OCI-LY7 (cell line): ENCODE results near the gene HRK. TPM values are rescaled to one million over a fixed set of nuclear protein-coding genes. Genes with fewer than 3 reads are reported as not detected.

Experiments
- BruUV-seq: library from RNA; stranded (reverse); fragments of 400-500 nt; replicated peaks from 2 replicates; lab custom pipeline; 2021; lab: Mats Ljungman, UMichigan
- CTCF ChIA-PET: fragments of 300-600 bp; sonication (Branson Sonifier 250); formaldehyde crosslinking; loops from one replicate; lab custom pipeline; 2022; ENCODE audit warnings: antibody characterized with exemption; ENCODE audit not compliant: unreplicated experiment; lab: Charles Lee
- POLR2A ChIA-PET: fragments of 300-600 bp; sonication (Branson Sonifier 250); formaldehyde crosslinking; loops from one replicate; lab custom pipeline; 2022; ENCODE audit warnings: antibody characterized with exemption; lab: Charles Lee
- DNase-seq: peaks from one replicate; pipeline ENCODE4 v3.0.0-alpha.2; 2015; ENCODE audit warnings: low spot score
- H2AFZ ChIP-seq: fragments of 200-600 bp; sonication (generic), shearing (Covaris generic); 2 replicates; pipeline ENCODE4 v1.6.1; 2014; ENCODE audit warnings: mild to moderate bottlenecking, antibody characterized with exemption, low read length, moderate library complexity
- H3K27ac ChIP-seq: fragments of 200-600 bp; sonication (generic); 2 replicates; pipeline ENCODE4 v1.5.1; 2014; ENCODE audit warnings: mixed run types, low read depth, mild to moderate bottlenecking, moderate library complexity, low read length, inconsistent platforms; ENCODE audit not compliant: poor library complexity, severe bottlenecking
- H3K36me3 ChIP-seq: fragments of 200-600 bp; sonication (generic); 2 replicates; pipeline ENCODE4 v1.6.1; 2014; ENCODE audit warnings: mild to moderate bottlenecking, antibody characterized with exemption, low read length, moderate library complexity, mixed read lengths; ENCODE audit not compliant: insufficient read depth
- H3K4me1 ChIP-seq: fragments of 200-600 bp; sonication (generic); 2 replicates; pipeline ENCODE4 v1.5.1; 2014; ENCODE audit warnings: mild to moderate bottlenecking, low read length; ENCODE audit not compliant: insufficient read depth, poor library complexity, severe bottlenecking
- H3K4me2 ChIP-seq: fragments of 200-600 bp; sonication (generic); 2 replicates; pipeline ENCODE4 v1.6.1; 2014; ENCODE audit warnings: mild to moderate bottlenecking, low read length
- H3K4me3 ChIP-seq: fragments of 200-600 bp; sonication (generic); 2 replicates; pipeline ENCODE4 v1.5.1; 2014; ENCODE audit warnings: mild to moderate bottlenecking, low read depth, low read length; ENCODE audit not compliant: poor library complexity, severe bottlenecking
- H3K79me2 ChIP-seq: fragments of 200-600 bp; sonication (generic); 2 replicates; pipeline ENCODE4 v1.6.1; 2016; ENCODE audit warnings: low read depth, mild to moderate bottlenecking, low read length, moderate library complexity, mixed read lengths; ENCODE audit not compliant: insufficient read depth
- H3K9me2 ChIP-seq: fragments of 200-600 bp; sonication (generic); 2 replicates; pipeline ENCODE4 v1.6.1; 2016; ENCODE audit warnings: mild to moderate bottlenecking, low read length, mixed read lengths; ENCODE audit not compliant: insufficient read depth
- H3K9me3 ChIP-seq: fragments of 200-600 bp; sonication (generic); 2 replicates; pipeline ENCODE4 v1.6.1; 2014; ENCODE audit warnings: mild to moderate bottlenecking, mixed run types, low read length, mixed read lengths
- H4K20me1 ChIP-seq: fragments of 200-600 bp; sonication (generic); 2 replicates; pipeline ENCODE4 v1.6.1; 2014; ENCODE audit warnings: mild to moderate bottlenecking, antibody characterized with exemption, low read length, moderate library complexity, mixed read lengths; ENCODE audit not compliant: insufficient read depth
- CTCF ChIP-seq: fragments of 200-600 bp; sonication (generic); conservative IDR thresholded peaks from 2 replicates; pipeline ENCODE4 v1.5.1; 2014; ENCODE audit warnings: mild to moderate bottlenecking, antibody characterized with exemption, low read length, moderate library complexity, mixed read lengths
- EZH2phosphoT487 ChIP-seq: fragments of 200-600 bp; sonication (generic); IDR thresholded peaks from 2 replicates; pipeline ENCODE4 v1.6.1; 2018; ENCODE audit warnings: low read depth, borderline replicate concordance, mild to moderate bottlenecking, mixed run types, antibody characterized with exemption, low read length, moderate library complexity, mixed read lengths
- intact Hi-C: fragments of 100-400 bp; cut with micrococcal nuclease; formaldehyde crosslinking; loops from one replicate; pipeline ENCODE4 v1.10.0; 2022; ENCODE audit not compliant: unreplicated experiment
- total RNA-seq, 2 experiments: library from RNA; depleted of rRNA in 1 of 2; stranded (reverse); fragments of >200 nt in 1 of 2; shearing (Covaris generic) in 1 of 2; gene quantifications; 2 replicates each; pipeline ENCODE4 v1.2.3, GENCODE V29; 2014 to 2022

Gene HRK
- total RNA-seq, 2 experiments from 2014 or later: 16.5 to 17.8 TPM

- TF ChIP-seq CTCF: no peak
- TF ChIP-seq EZH2phosphoT487: no peak
- POLR2A ChIA-PET: interaction anchor here (1.0 to 6.9 kb wide), 3 partner anchors 14 to 18 kb away, joined by 3 to 60 read pairs (median 4); no protein-coding TSS in a partner anchor
- Histone ChIP-seq H3K79me2 (no peaks in the 10 kb centered on the region; the same call in 1 of the 2 replicates), H3K36me3 (peaks cover 16% of the 10 kb centered on the region), H3K4me3 (peak overlapping the region; percentile 82), H3K4me1 (peaks cover 46% of the 10 kb centered on the region), H3K4me2 (peak overlapping the region; percentile 96), H4K20me1 (no peaks in the 10 kb centered on the region), H3K9me3 (no peaks in the 10 kb centered on the region), H2AFZ (no peak overlapping the region), H3K27ac (no peak overlapping the region), H3K9me2 (no peaks in the 10 kb centered on the region)
- BruUV-seq: no TSS peak
- DNase-seq: no peak
- CTCF ChIA-PET: no interaction called here
- intact Hi-C loops: no loop called here
These were observed 61.1 kb downstream of the HRK start for GRCh38 chr12:116820064-116820656.

DNA sequence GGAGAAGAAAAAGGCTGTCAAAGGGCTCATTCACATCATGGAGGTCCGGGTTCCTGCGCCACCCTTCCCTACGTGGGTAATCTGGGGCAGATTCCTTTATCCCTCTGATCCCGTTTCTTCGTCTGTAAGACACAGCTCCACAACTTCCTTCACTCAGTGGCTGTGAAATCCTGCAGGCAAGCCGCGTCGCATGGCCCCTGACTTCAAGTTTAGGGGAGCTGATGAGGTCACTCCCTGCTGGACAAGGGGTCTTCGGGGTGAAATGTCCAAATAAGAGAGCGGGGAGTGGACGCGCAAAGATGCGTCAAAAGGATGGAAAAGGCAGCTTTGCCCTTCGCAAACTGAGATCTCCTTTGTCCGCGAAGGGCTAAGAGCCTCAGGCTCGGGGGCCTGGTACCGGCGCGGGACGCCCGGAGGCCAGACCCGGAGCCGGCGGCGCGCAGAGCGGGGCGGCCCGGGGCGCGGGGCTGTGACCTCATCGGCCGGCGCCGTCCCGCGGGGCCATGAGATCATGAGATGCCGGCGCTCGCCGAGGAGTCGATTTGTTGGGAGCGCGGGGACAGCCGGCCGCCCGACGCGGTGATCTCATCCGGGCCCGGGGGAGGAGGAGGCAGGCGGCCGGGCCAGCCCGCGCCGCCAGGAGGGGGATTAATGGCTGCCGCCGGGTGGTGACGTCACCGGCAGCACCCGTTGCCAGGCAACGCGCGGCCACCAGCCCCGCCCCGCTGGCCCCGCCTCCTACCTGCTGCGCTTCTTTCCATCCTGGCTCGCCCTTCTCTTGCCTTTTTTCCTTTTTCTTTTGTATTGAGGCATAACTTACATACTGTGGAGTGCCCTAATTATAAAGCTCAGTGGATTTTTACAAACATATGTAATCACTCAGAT lies 62.1 kb downstream of the HRK start:
- H3K9me3 ChIP-seq: no peaks in the 10 kb centered on the region
- intact Hi-C loops: loop anchor here (1.0 to 5.0 kb wide), 5 partner anchors 16 to 158 kb away; partner anchors contain the start of genes HRK, RNFT2 and SPRING1
- H3K4me2 ChIP-seq: peak overlapping the region; percentile 96
- peak overlapping the region; percentile 82 for H3K4me3 ChIP-seq
- H3K27ac ChIP-seq: peak overlapping the region; percentile 78
- H3K9me2 ChIP-seq: no peaks in the 10 kb centered on the region
- TSS peak; percentile 87 for BruUV-seq
- peak; percentile 90 for DNase-seq
- peaks cover 56% of the 10 kb centered on the region for H3K4me1 ChIP-seq
- H3K36me3 ChIP-seq: peaks cover 10% of the 10 kb centered on the region
- POLR2A ChIA-PET: interaction anchor here (1.0 to 6.9 kb wide), 2 partner anchors 14 to 19 kb away, joined by 3 to 60 read pairs; no protein-coding TSS in a partner anchor
- peak overlapping the region; percentile 77 for H2AFZ ChIP-seq
- no peaks in the 10 kb centered on the region; the same call in 1 of the 2 replicates for H3K79me2 ChIP-seq
- TF ChIP-seq EZH2phosphoT487 (no peak), CTCF (no peak)
- no peaks in the 10 kb centered on the region for H4K20me1 ChIP-seq
- CTCF ChIA-PET: interaction anchor here (0.9 kb wide), 1 partner anchor 13 kb away, joined by 5 read pairs; no protein-coding TSS in a partner anchor
